Kidney epithelial cell (primary cell): Measurements from ENCODE around the gene CELF2. TPM values are rescaled to one million over a fixed set of nuclear protein-coding genes. Genes with fewer than 3 reads are reported as not detected.

ENCODE experiments used
- DNase-seq: peaks from one replicate; pipeline ENCODE4 v3.0.0-alpha.2; 2010; ENCODE audit warnings: low read depth
- H3K27me3 ChIP-seq: 2 replicates; pipeline ENCODE4 v1.6.0; 2011; ENCODE audit warnings: low read length; ENCODE audit not compliant: control insufficient read depth, insufficient read depth
- H3K36me3 ChIP-seq: 2 replicates; pipeline ENCODE4 v1.5.1; 2011; ENCODE audit warnings: low read length; ENCODE audit not compliant: control insufficient read depth, insufficient read depth
- H3K4me3 ChIP-seq: 2 replicates; pipeline ENCODE4 v1.5.1; 2011; ENCODE audit warnings: low read depth, mild to moderate bottlenecking, control low read depth, low read length
- CTCF ChIP-seq: IDR thresholded peaks from 2 replicates; pipeline ENCODE4 v1.5.1; 2011; ENCODE audit warnings: mild to moderate bottlenecking, moderate library complexity, low read length, control low read depth, inconsistent platforms; ENCODE audit not compliant: insufficient read depth, poor library complexity, severe bottlenecking
- total RNA-seq: library from RNA; depleted of rRNA; stranded (reverse); fragments of >200 nt; gene quantifications from 2 replicates; pipeline ENCODE4 v1.2.3, GENCODE V29; 2015

CELF2 gene
- total RNA-seq, 1 donor from 2014 or later: 15.2 TPM

- no peaks in the 10 kb centered on the region for H3K27me3 ChIP-seq
- no peaks in the 10 kb centered on the region for H3K36me3 ChIP-seq
- DNase-seq: no peak
- no peak for TF ChIP-seq CTCF
- no peak overlapping the region for H3K4me3 ChIP-seq
Observed at GRCh38 chr10:11276449-11276990, 258.8 kb downstream of the CELF2 start.

DNA sequence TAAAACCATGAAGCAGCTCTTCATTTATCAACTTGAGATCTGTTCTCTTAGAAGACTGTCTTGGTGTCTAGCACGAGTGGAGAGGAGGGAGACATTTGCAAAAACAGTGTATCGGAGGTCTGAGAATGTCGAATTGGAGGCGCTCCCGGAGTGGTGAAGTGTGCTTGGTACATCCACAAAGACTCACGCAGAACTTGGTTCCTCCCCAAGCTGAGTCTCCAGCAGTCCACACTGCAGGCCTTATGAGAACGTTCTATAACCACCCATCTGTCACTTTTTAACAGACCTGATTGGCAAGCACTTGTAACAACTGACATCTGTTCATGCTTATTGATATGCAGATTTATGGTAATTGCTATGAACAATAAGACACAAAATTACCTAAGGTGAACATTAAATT lies 261.6 kb downstream of the CELF2 start:
- Histone ChIP-seq H3K27me3 (no peaks in the 10 kb centered on the region), H3K4me3 (no peak overlapping the region), H3K36me3 (no peaks in the 10 kb centered on the region)
- no peak for TF ChIP-seq CTCF
- DNase-seq: no peak

DNA sequence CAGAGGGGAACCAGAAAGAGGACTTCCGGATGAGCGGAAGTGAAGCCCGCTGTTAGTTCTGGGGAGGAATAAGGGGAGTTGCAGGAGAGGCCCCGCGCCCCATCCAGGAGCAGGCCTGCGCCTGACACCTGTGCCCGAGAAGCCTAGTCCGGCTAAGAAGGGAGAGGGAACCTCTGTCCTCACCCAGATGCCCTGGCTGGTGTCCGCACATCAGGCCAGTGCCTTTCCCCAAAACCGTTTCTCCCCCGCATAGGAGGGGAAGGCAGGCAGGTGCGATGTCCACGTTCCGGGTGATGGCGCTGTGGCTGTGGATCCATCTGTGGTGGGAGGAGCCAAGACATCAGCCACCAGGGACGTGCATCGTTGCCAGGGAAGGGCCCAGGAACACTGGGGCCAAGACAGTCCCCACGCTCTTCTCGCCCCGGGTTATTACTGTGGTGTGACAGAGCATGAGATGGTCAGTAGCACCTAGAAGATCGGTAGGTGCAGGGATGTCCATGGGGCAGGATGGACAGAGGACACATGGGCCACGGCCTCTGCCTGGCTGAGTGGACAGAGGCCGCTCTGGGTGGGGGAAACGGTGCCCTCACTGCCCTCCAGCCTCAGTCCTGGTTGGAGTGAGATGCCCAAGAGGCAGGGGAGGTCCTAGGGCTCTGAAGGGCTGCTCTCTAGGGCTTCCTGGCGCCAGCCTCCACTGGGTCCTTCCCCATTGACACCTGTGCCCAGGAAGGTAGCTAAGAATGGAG lies 262.7 kb downstream of the CELF2 start:
- TF ChIP-seq CTCF: no peak
- no peak for DNase-seq
- no peaks in the 10 kb centered on the region for H3K36me3 ChIP-seq

DNA sequence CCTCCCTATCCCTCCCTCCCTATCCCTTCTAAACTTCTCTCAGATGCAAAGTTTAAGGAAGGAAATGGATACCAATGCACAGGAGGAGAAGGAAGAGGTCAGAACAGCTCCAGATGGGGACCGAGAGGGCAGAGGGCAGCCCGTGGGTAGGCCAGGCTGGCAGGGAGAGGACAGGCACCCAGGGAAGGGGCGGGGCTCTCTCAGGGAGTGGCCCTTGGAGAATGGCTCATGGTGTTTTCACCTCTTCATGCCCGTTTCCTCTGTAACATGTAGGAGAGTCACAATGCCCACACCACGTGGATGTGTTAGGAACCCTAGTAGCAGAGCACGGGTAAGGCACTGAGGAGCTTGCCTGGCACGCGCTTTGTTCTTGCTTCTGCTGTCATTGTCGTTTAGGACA lies 264.5 kb downstream of the CELF2 start:
- DNase-seq: no peak
- no peak for TF ChIP-seq CTCF
- Histone ChIP-seq H3K36me3 (no peaks in the 10 kb centered on the region), H3K27me3 (no peaks in the 10 kb centered on the region), H3K4me3 (no peak overlapping the region)

More for the DNA sequence above, 262.7 kb downstream of the CELF2 start:
- no peak overlapping the region for H3K4me3 ChIP-seq
- H3K27me3 ChIP-seq: no peaks in the 10 kb centered on the region

DNA sequence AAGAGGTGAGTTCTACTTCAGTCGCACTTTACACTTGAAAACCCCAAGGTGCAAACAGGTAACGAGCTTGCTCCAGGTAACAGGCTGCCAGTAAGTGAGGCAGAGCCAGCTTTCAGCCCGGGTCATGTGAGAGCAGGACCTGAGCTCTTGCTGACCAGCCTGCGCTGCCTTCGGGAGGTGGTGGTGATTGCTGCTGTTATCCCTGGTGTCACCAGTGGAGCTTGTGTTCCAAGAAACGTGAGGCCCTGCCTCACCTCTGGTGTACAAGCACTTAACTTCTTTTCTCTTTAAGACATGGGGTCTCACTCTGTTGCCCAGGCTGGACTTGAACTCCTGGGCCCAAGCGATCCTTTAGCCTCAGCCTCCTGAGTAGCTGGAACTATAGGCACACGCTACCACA lies 265.0 kb downstream of the CELF2 start:
- Histone ChIP-seq H3K27me3 (no peaks in the 10 kb centered on the region), H3K36me3 (no peaks in the 10 kb centered on the region), H3K4me3 (no peak overlapping the region)
- no peak for DNase-seq
- TF ChIP-seq CTCF: no peak
